Type B pancreatic cell (in vitro differentiated cells): Measurements from ENCODE around the gene SPATA20. TPM values are rescaled to one million over a fixed set of nuclear protein-coding genes. Genes with fewer than 3 reads are reported as not detected.

Source experiments
- DNase-seq: peaks from one replicate; pipeline ENCODE4 v3.0.0; 2021; ENCODE audit warnings: mixed read lengths; ENCODE audit not compliant: unreplicated experiment; ENCODE audit errors: extremely low spot score
- H3K27ac Mint-ChIP-seq: 2 replicates; pipeline ENCODE4 v1.8.0; 2021; ENCODE audit warnings: mild to moderate bottlenecking, mixed read lengths
- H3K27me3 Mint-ChIP-seq: 2 replicates; pipeline ENCODE4 v1.8.0; 2021; ENCODE audit warnings: mixed read lengths
- H3K36me3 Mint-ChIP-seq: 2 replicates; pipeline ENCODE4 v1.8.0; 2021; ENCODE audit warnings: mixed read lengths
- H3K4me1 Mint-ChIP-seq: one replicate; pipeline ENCODE4 v1.8.0; 2021; ENCODE audit warnings: mixed read lengths; ENCODE audit not compliant: unreplicated experiment
- H3K4me3 Mint-ChIP-seq: 2 replicates; pipeline ENCODE4 v1.8.0; 2021; ENCODE audit warnings: mild to moderate bottlenecking, mixed read lengths
- H3K9me3 Mint-ChIP-seq: 2 replicates; pipeline ENCODE4 v1.8.0; 2021; ENCODE audit warnings: mixed read lengths
- total RNA-seq: library from RNA; stranded (reverse); gene quantifications from 2 replicates; pipeline ENCODE4 v1.2.1, GENCODE V29; 2021; ENCODE audit warnings: low replicate concordance
- TF ChIP-seq, protein P1 (sequence below): fragments of 200-600 bp; sonication (generic); conservative IDR thresholded peaks from 2 replicates; pipeline ENCODE4 v1.5.0; 2021; ENCODE audit warnings: antibody characterized with exemption, mild to moderate bottlenecking

SPATA20 gene
- total RNA-seq, 1 donor from 2014 or later: 51.3 TPM

DNA sequence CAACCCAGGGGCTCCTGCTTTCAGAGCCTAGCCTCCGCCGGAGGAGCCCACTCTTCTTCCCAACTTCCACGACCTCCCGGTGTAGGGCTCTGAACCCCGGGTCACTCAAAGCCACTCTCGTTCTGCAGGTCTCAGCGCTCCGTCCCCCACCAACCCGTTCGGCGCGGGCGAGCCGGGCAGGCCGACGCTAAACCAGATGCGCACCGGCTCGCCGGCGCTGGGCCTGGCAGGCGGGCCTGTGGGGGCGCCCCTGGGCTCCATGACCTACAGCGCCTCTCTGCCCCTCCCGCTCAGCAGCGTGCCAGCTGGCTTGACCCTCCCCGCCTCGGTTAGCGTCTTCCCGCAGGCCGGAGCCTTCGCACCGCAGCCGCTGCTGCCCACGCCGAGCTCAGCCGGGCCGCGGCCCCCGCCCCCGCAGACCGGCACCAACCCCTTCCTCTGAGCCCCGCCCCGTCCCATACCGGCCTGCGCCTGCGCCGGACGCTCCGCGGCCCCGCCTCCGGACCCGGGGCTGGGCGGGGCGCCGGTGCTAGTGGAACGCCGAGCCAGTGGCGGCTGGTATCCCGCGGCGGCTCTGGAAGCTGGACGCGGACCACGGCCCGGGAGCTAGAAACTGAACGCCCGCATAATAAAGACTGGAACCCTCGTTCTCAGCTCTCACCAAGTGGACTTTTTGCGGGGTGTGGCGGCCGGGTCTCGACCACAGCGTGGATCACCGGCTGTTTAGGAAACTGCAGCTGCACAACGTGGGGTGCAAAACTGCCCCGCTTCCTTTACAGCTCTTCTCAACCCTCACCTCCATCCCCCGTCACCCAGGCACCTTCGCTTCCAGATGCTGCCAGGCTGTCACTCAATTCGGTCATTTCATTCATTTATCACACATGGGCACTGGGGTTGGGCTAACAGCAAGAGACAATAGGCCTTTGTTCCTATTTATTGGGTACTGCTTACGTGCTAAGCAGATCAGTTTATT, 5.0 kb upstream of the SPATA20 start:
- TF ChIP-seq, protein P1, sequence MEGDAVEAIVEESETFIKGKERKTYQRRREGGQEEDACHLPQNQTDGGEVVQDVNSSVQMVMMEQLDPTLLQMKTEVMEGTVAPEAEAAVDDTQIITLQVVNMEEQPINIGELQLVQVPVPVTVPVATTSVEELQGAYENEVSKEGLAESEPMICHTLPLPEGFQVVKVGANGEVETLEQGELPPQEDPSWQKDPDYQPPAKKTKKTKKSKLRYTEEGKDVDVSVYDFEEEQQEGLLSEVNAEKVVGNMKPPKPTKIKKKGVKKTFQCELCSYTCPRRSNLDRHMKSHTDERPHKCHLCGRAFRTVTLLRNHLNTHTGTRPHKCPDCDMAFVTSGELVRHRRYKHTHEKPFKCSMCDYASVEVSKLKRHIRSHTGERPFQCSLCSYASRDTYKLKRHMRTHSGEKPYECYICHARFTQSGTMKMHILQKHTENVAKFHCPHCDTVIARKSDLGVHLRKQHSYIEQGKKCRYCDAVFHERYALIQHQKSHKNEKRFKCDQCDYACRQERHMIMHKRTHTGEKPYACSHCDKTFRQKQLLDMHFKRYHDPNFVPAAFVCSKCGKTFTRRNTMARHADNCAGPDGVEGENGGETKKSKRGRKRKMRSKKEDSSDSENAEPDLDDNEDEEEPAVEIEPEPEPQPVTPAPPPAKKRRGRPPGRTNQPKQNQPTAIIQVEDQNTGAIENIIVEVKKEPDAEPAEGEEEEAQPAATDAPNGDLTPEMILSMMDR: peak; percentile 30
- H3K27me3 Mint-ChIP-seq: no peaks in the 10 kb centered on the region
- peaks cover 39% of the 10 kb centered on the region for H3K4me1 Mint-ChIP-seq
- peak overlapping the region; percentile 84 for H3K4me3 Mint-ChIP-seq
- H3K9me3 Mint-ChIP-seq: no peaks in the 10 kb centered on the region
- H3K27ac Mint-ChIP-seq: peak overlapping the region; percentile 79
- DNase-seq: peak; percentile 93
- H3K36me3 Mint-ChIP-seq: peaks cover 4% of the 10 kb centered on the region

GRCh38 chr17:50542795-50543774, 3.9 kb upstream of the SPATA20 start:
- Mint-ChIP-seq H3K9me3 (no peaks in the 10 kb centered on the region), H3K27ac (peak overlapping the region; percentile 79), H3K4me3 (peak overlapping the region; percentile 84), H3K27me3 (no peaks in the 10 kb centered on the region), H3K4me1 (peaks cover 39% of the 10 kb centered on the region), H3K36me3 (peaks cover 4% of the 10 kb centered on the region)
- TF ChIP-seq, protein P1: no peak
- no peak for DNase-seq

- Mint-ChIP-seq H3K4me3 (peak overlapping the region; percentile 19), H3K27me3 (no peaks in the 10 kb centered on the region), H3K36me3 (peaks cover 4% of the 10 kb centered on the region), H3K9me3 (no peaks in the 10 kb centered on the region), H3K27ac (peak overlapping the region; percentile 8), H3K4me1 (peaks cover 35% of the 10 kb centered on the region)
- DNase-seq: no peak
- TF ChIP-seq, protein P1: no peak
These were observed 2.5 kb upstream of the SPATA20 start for GRCh38 chr17:50544516-50544915.

- TF ChIP-seq, protein P1: no peak
- H3K27me3 Mint-ChIP-seq: no peaks in the 10 kb centered on the region
- H3K4me3 Mint-ChIP-seq: no peak overlapping the region
These were observed 1.7 kb upstream of the SPATA20 start for GRCh38 chr17:50545311-50545710.

GRCh38 chr17:50546701-50547034, 306 bp upstream of the SPATA20 start:
- no peak for DNase-seq
- peak overlapping the region; percentile 75 for H3K4me3 Mint-ChIP-seq
- H3K4me1 Mint-ChIP-seq: peaks cover 28% of the 10 kb centered on the region
- H3K27me3 Mint-ChIP-seq: no peaks in the 10 kb centered on the region
- H3K27ac Mint-ChIP-seq: peak overlapping the region; percentile 50
- TF ChIP-seq, protein P1: no peak
- H3K36me3 Mint-ChIP-seq: no peaks in the 10 kb centered on the region
- no peaks in the 10 kb centered on the region for H3K9me3 Mint-ChIP-seq

More at GRCh38 chr17:50545311-50545710, 1.7 kb upstream of the SPATA20 start:
- no peaks in the 10 kb centered on the region for H3K36me3 Mint-ChIP-seq
- peaks cover 28% of the 10 kb centered on the region for H3K4me1 Mint-ChIP-seq
- DNase-seq: no peak
- no peak overlapping the region for H3K27ac Mint-ChIP-seq
- no peaks in the 10 kb centered on the region for H3K9me3 Mint-ChIP-seq
